Tibial nerve (tissue), 4 donors: ENCODE data around the gene TEC.

Source experiments
- EP300 ChIP-seq, 2 donors: sonication (generic); formaldehyde crosslinking; IDR thresholded peaks; one replicate each; pipeline ENCODE4 v1.6.1; 2017; ENCODE audit warnings: antibody characterized with exemption in 2 of 2, mild to moderate bottlenecking in 1 of 2
- POLR2A ChIP-seq, 2 donors: fragments of 450-650 bp; IDR thresholded peaks; one replicate each; pipeline ENCODE4 v1.6.1; 2017; ENCODE audit warnings: antibody characterized with exemption in 2 of 2, mild to moderate bottlenecking in 2 of 2, moderate library complexity in 2 of 2
- TF ChIP-seq, protein P1 (sequence below), 5 experiments: fragments of 200-600 bp in 3 of 5; fragments of 450-650 bp in 2 of 5; sonication (generic) in 3 of 5; IDR thresholded peaks; one replicate each; pipeline ENCODE4 v1.5.1; 2016 to 2019; ENCODE audit warnings: antibody characterized with exemption in 5 of 5, mild to moderate bottlenecking in 3 of 5, moderate library complexity in 2 of 5

DNA sequence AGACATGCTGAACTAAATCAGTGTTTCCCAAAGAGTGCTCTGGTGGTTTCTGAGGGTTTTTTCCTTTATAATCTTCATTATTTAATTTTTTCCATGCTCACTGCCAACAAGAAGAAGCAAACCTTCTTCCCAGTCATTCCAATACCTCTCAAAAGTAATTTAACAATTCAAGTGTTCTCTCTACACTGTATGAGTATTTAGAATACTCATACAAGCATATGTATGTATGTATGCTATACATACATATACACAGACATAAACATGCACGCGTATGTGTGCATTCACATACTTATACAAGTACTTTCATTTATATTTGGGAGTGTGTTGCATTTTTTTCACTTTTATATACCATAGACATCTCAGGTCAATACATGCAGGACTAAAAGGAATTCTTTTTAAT lies 81.2 kb downstream of the TEC start:
- TF ChIP-seq POLR2A (IDR thresholded peaks at IDR 0.05) = no peak
- TF ChIP-seq, protein P1, sequence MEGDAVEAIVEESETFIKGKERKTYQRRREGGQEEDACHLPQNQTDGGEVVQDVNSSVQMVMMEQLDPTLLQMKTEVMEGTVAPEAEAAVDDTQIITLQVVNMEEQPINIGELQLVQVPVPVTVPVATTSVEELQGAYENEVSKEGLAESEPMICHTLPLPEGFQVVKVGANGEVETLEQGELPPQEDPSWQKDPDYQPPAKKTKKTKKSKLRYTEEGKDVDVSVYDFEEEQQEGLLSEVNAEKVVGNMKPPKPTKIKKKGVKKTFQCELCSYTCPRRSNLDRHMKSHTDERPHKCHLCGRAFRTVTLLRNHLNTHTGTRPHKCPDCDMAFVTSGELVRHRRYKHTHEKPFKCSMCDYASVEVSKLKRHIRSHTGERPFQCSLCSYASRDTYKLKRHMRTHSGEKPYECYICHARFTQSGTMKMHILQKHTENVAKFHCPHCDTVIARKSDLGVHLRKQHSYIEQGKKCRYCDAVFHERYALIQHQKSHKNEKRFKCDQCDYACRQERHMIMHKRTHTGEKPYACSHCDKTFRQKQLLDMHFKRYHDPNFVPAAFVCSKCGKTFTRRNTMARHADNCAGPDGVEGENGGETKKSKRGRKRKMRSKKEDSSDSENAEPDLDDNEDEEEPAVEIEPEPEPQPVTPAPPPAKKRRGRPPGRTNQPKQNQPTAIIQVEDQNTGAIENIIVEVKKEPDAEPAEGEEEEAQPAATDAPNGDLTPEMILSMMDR (IDR thresholded peaks at IDR 0.05) = no peak
- TF ChIP-seq EP300 (IDR thresholded peaks at IDR 0.05) = no peak
